Calu3 (cell line): Measurements from ENCODE around the gene HRH2. TPM values are rescaled to one million over a fixed set of nuclear protein-coding genes. Genes with fewer than 3 reads are reported as not detected.
"Not testable (repeated sequence)": the region's sequence is repeated elsewhere in the genome, so short reads cannot be mapped to it uniquely, and the experiment has no call there.

Experiments
- BruUV-seq: library from RNA; stranded (reverse); fragments of 400-500 nt; replicated peaks from 2 replicates; lab custom pipeline; 2021; lab: Mats Ljungman, UMichigan
- CTCF ChIA-PET: fragments of 300-600 bp; sonication (Branson Sonifier 250); formaldehyde crosslinking; loops from one replicate; lab custom pipeline; 2022; ENCODE audit warnings: antibody characterized with exemption; lab: Charles Lee
- DNase-seq: peaks from one replicate; pipeline ENCODE4 v3.0.0; 2022
- H3K27ac Mint-ChIP-seq: one replicate; pipeline ENCODE4 v1.8.0; 2022; ENCODE audit warnings: mixed read lengths; ENCODE audit not compliant: unreplicated experiment
- H3K27me3 Mint-ChIP-seq: one replicate; pipeline ENCODE4 v1.8.0; 2022; ENCODE audit warnings: mixed read lengths; ENCODE audit not compliant: unreplicated experiment
- H3K36me3 Mint-ChIP-seq: one replicate; pipeline ENCODE4 v1.8.0; 2022; ENCODE audit warnings: mild to moderate bottlenecking, moderate library complexity, mixed read lengths; ENCODE audit not compliant: insufficient read depth, unreplicated experiment
- H3K4me1 Mint-ChIP-seq: one replicate; pipeline ENCODE4 v1.8.0; 2022; ENCODE audit warnings: mild to moderate bottlenecking, low read depth, mixed read lengths; ENCODE audit not compliant: unreplicated experiment
- H3K4me3 Mint-ChIP-seq: one replicate; pipeline ENCODE4 v1.8.0; 2022; ENCODE audit warnings: mild to moderate bottlenecking, low read depth, moderate library complexity, mixed read lengths; ENCODE audit not compliant: unreplicated experiment
- H3K9me3 Mint-ChIP-seq: one replicate; pipeline ENCODE4 v1.8.0; 2022; ENCODE audit warnings: low read depth, mixed read lengths; ENCODE audit not compliant: unreplicated experiment
- CTCF ChIP-seq: fragments of 200-600 bp; IDR thresholded peaks from one replicate; pipeline ENCODE4 v1.8.0; 2022; ENCODE audit warnings: antibody characterized with exemption; ENCODE audit not compliant: unreplicated experiment
- intact Hi-C: fragments of 100-400 bp; cut with micrococcal nuclease; formaldehyde crosslinking; loops from one replicate; pipeline ENCODE4 v1.10.0; 2022; ENCODE audit not compliant: unreplicated experiment
- total RNA-seq: library from RNA; stranded (reverse); gene quantifications from 2 replicates; pipeline ENCODE4 v1.2.3, GENCODE V29; 2022

Gene HRH2
- total RNA-seq, 1 experiment from 2014 or later: not detected

DNA sequence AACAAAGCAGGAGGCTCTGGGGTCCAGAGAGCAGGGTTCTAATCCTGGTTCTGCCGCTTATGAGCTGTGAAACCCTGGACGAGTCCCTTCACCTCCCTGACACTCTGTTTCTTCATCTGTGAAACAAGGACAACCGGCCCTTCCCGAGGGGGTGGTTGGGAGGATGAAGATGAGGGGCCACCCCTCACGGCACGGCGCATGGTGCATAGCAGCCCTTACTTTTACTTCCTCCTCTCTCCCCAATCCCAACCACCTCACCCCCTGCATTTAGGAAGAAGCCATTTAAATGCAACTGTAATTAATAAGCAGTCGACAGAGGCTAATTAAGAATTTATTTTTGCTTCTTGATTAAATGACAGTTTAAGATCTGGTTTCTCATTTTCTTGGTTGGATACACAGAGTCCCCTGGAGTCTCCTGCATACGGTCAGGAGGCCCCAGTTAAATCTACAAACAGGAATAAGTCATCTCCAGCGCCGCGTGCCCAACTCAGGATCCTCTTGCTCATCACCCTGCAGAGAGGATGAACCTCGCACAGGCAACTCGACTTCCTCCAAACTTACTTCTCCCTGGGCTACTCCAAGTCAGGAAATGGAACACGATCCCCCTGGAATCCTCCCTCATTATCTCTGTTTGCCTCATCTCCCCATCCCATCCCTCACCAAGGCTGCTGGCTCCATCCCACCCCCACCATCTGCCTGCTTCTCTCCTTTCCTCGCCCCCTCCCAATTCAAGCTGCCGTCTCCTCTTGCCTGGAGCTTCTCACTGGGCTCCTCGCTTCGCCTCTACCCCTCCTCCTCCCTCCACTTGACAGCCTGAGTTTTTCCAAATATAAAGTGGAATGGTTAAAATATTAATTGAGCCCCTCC is 95.9 kb downstream of the HRH2 start:
- H3K27me3 Mint-ChIP-seq: peaks cover 70% of the 10 kb centered on the region
- no peak for TF ChIP-seq CTCF
- intact Hi-C loops: no loop called here
- no peak for DNase-seq
- no peaks in the 10 kb centered on the region for H3K9me3 Mint-ChIP-seq
- no peak overlapping the region for H3K4me3 Mint-ChIP-seq
- H3K27ac Mint-ChIP-seq: no peak overlapping the region
- CTCF ChIA-PET: no interaction called here
- no TSS peak for BruUV-seq
- H3K4me1 Mint-ChIP-seq: no peaks in the 10 kb centered on the region
- H3K36me3 Mint-ChIP-seq: no peaks in the 10 kb centered on the region

GRCh38 chr5:175759991-175760390 is 102.1 kb downstream of the HRH2 start:
- H3K27ac Mint-ChIP-seq, intact Hi-C loops, H3K4me1 Mint-ChIP-seq, DNase-seq, BruUV-seq, CTCF ChIA-PET, H3K9me3 Mint-ChIP-seq, H3K36me3 Mint-ChIP-seq, H3K4me3 Mint-ChIP-seq: not testable (repeated sequence)
- peaks cover 16% of the 10 kb centered on the region for H3K27me3 Mint-ChIP-seq

Other genes starting within 250 kb of the HRH2 start
- gene DRD1, start 213.9 kb upstream of the HRH2 start, total RNA-seq: not detected in 2 replicates
- 105 and 106 TPM in 2 replicates for gene SFXN1, start 179.5 kb upstream of the HRH2 start, total RNA-seq
- gene CPLX2, start 213.5 kb downstream of the HRH2 start, total RNA-seq: not detected in 2 replicates